PC-9 (cell line): ENCODE data around the gene GPSM1. TPM values are rescaled to one million over a fixed set of nuclear protein-coding genes. Genes with fewer than 3 reads are reported as not detected.

ENCODE experiments used
- BruUV-seq: library from RNA; stranded (reverse); fragments of 400-500 nt; replicated peaks from 2 replicates; lab custom pipeline; 2021; lab: Mats Ljungman, UMichigan
- CTCF ChIA-PET: fragments of 300-600 bp; sonication (Branson Sonifier 250); formaldehyde crosslinking; loops from one replicate; lab custom pipeline; 2022; ENCODE audit warnings: antibody characterized with exemption; lab: Charles Lee
- POLR2A ChIA-PET: fragments of 300-600 bp; sonication (Branson Sonifier 250); formaldehyde crosslinking; loops from one replicate; lab custom pipeline; 2022; ENCODE audit warnings: antibody characterized with exemption; ENCODE audit not compliant: unreplicated experiment; lab: Charles Lee
- DNase-seq, 2 experiments: peaks; one replicate each; pipeline versions ENCODE4 v3.0.0 to v3.0.0-alpha.2; 2015 to 2022; ENCODE audit warnings: mixed read lengths in 1 of 2
- H2AFZ ChIP-seq: fragments of 200-600 bp; sonication (generic); 2 replicates; pipeline ENCODE4 v1.8.1; 2017; ENCODE audit warnings: antibody characterized with exemption
- H3F3A ChIP-seq: fragments of 200-600 bp; sonication (generic); 2 replicates; pipeline ENCODE4 v1.8.1; 2017; ENCODE audit warnings: antibody characterized with exemption, mild to moderate bottlenecking, low read depth; ENCODE audit not compliant: insufficient read depth
- H3K27ac ChIP-seq: fragments of 200-600 bp; sonication (generic); 2 replicates; pipeline ENCODE4 v1.6.1; 2016; ENCODE audit warnings: mixed run types
- H3K27me3 ChIP-seq: fragments of 200-600 bp; sonication (generic); 2 replicates; pipeline ENCODE4 v1.6.1; 2016; ENCODE audit warnings: low read depth, mixed run types; ENCODE audit not compliant: insufficient read depth
- H3K36me3 ChIP-seq: fragments of 200-600 bp; sonication (generic); 2 replicates; pipeline ENCODE4 v1.6.1; 2016; ENCODE audit warnings: low read depth, mixed run types
- H3K4me1 ChIP-seq: fragments of 200-600 bp; sonication (generic); replicated peaks from 2 replicates; pipeline ENCODE4 v1.6.1; 2016; ENCODE audit warnings: mixed run types; ENCODE audit not compliant: insufficient read depth
- H3K4me2 ChIP-seq: fragments of 200-600 bp; sonication (generic); 2 replicates; pipeline ENCODE4 v1.6.1; 2017; ENCODE audit warnings: mixed run types
- H3K4me3 ChIP-seq: fragments of 200-600 bp; sonication (generic); 2 replicates; pipeline ENCODE4 v1.6.1; 2016; ENCODE audit warnings: mixed run types
- H3K79me2 ChIP-seq: fragments of 200-600 bp; sonication (generic); 2 replicates; pipeline ENCODE4 v1.6.1; 2017; ENCODE audit warnings: low read depth, mixed run types
- H3K9me2 ChIP-seq: fragments of 200-600 bp; sonication (generic); 2 replicates; pipeline ENCODE4 v1.8.1; 2017; ENCODE audit warnings: mild to moderate bottlenecking; ENCODE audit not compliant: insufficient read depth
- H3K9me3 ChIP-seq: fragments of 200-600 bp; sonication (generic); 2 replicates; pipeline ENCODE4 v1.8.1; 2016; ENCODE audit warnings: low read depth; ENCODE audit not compliant: insufficient read depth
- H4K20me1 ChIP-seq: fragments of 200-600 bp; sonication (generic); 2 replicates; pipeline ENCODE4 v1.8.1; 2017; ENCODE audit not compliant: insufficient read depth
- CTCF ChIP-seq: fragments of 200-600 bp; sonication (generic); conservative IDR thresholded peaks from 2 replicates; pipeline ENCODE4 v1.6.1; 2017; ENCODE audit warnings: mixed run types, antibody characterized with exemption, mild to moderate bottlenecking, moderate library complexity
- EZH2 ChIP-seq: fragments of 200-600 bp; sonication (generic); IDR thresholded peaks from 2 replicates; pipeline ENCODE4 v1.8.0; 2017; ENCODE audit warnings: antibody characterized with exemption, low read depth
- intact Hi-C: fragments of 100-400 bp; cut with micrococcal nuclease; formaldehyde crosslinking; loops from one replicate; pipeline ENCODE4 v1.10.0; 2022; ENCODE audit not compliant: unreplicated experiment
- total RNA-seq: library from RNA; stranded (reverse); gene quantifications from 2 replicates; pipeline ENCODE4 v1.2.3, GENCODE V29; 2021

The GPSM1 gene
- total RNA-seq, 1 experiment from 2014 or later: 5.5 TPM

- POLR2A ChIA-PET: interaction anchor here (0.6 to 0.7 kb wide), 4 partner anchors 28 to 49 kb away, joined by 3 to 8 read pairs (median 4); no protein-coding TSS in a partner anchor
- Histone ChIP-seq H3K79me2 (no peaks in the 10 kb centered on the region), H3K4me1 (peaks cover 10% of the 10 kb centered on the region), H3K4me3 (peak overlapping the region; percentile 52; the same call in 1 of the 2 replicates), H4K20me1 (no peaks in the 10 kb centered on the region), H3K27ac (no peak overlapping the region), H3K9me3 (no peaks in the 10 kb centered on the region), H2AFZ (peak overlapping the region; percentile 24), H3K27me3 (no peaks in the 10 kb centered on the region), H3F3A (peaks cover 8% of the 10 kb centered on the region; the same call in 1 of the 2 replicates), H3K9me2 (no peaks in the 10 kb centered on the region), H3K4me2 (peak overlapping the region; percentile 85), H3K36me3 (no peaks in the 10 kb centered on the region)
- CTCF ChIA-PET: interaction anchor here (0.6 kb wide), 1 partner anchor 239 kb away, joined by 3 read pairs; no protein-coding TSS in a partner anchor
- TF ChIP-seq EZH2 (no peak), CTCF (no peak)
- BruUV-seq: no TSS peak
- intact Hi-C loops: no loop called here
- DNase-seq: peak; percentile 72 to 88
Measured at GRCh38 chr9:136297016-136297691, 30.2 kb upstream of the GPSM1 start.

- no peaks in the 10 kb centered on the region for H4K20me1 ChIP-seq
- H3K4me2 ChIP-seq: peak overlapping the region; percentile 85
- H3K4me3 ChIP-seq: no peak overlapping the region
- BruUV-seq: no TSS peak
- ChIA-PET CTCF (interaction anchor here (0.7 kb wide), 1 partner anchor 165 kb away, joined by 4 read pairs; no protein-coding TSS in a partner anchor), POLR2A (interaction anchor here (0.6 kb wide), 1 partner anchor 30 kb away, joined by 3 read pairs; no protein-coding TSS in a partner anchor)
- no peak overlapping the region for H2AFZ ChIP-seq
- H3K9me3 ChIP-seq: no peaks in the 10 kb centered on the region
- no peaks in the 10 kb centered on the region for H3K36me3 ChIP-seq
- H3K79me2 ChIP-seq: no peaks in the 10 kb centered on the region
- peaks cover 10% of the 10 kb centered on the region for H3K4me1 ChIP-seq
- no peak overlapping the region for H3K27ac ChIP-seq
- intact Hi-C loops: no loop called here
- TF ChIP-seq CTCF: no peak
- no peak for TF ChIP-seq EZH2
- peaks cover 8% of the 10 kb centered on the region; the same call in 1 of the 2 replicates for H3F3A ChIP-seq
- H3K9me2 ChIP-seq: no peaks in the 10 kb centered on the region
- no peaks in the 10 kb centered on the region for H3K27me3 ChIP-seq
- no peak for DNase-seq
Measured at GRCh38 chr9:136297766-136298735, 29.3 kb upstream of the GPSM1 start.

DNA sequence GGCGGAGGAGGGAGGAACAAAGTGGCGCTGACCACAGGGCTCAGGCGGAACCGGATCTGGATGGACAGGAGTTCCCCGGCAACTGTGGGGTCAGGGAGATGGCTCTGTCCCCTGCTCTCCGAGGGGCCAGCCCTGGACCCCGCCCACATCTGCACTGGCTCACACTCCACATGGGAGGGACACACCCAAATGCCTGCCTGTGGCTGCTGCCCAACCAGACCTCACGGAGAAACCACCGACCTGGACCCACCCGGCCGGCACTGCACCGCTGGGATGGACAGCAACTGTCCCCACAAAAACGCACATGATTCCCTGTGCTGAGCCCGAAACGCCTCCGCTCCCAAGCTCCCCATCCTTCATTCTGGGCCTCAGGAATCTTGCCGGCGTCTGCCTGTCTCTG lies 28.2 kb upstream of the GPSM1 start:
- ChIA-PET CTCF (no interaction called here), POLR2A (no interaction called here)
- no TSS peak for BruUV-seq
- Histone ChIP-seq H3K4me2 (no peak overlapping the region), H3K79me2 (no peaks in the 10 kb centered on the region), H3K4me1 (peaks cover 10% of the 10 kb centered on the region), H4K20me1 (no peaks in the 10 kb centered on the region), H3K9me3 (no peaks in the 10 kb centered on the region), H3F3A (peaks cover 7% of the 10 kb centered on the region; the same call in 1 of the 2 replicates), H2AFZ (no peak overlapping the region), H3K36me3 (no peaks in the 10 kb centered on the region), H3K9me2 (no peaks in the 10 kb centered on the region), H3K4me3 (no peak overlapping the region), H3K27me3 (no peaks in the 10 kb centered on the region), H3K27ac (no peak overlapping the region)
- TF ChIP-seq EZH2 (no peak), CTCF (no peak)
- no peak for DNase-seq
- intact Hi-C loops: no loop called here
